ENCODE measurements around the gene ZNF488. TPM values are rescaled to one million over a fixed set of nuclear protein-coding genes. Genes with fewer than 3 reads are reported as not detected.

The ZNF488 gene
- total RNA-seq, 2 donors from 2014 or later: not detected

Other genes starting within 250 kb of the ZNF488 start
- gene GDF10, start 84.1 kb downstream of the ZNF488 start, total RNA-seq: not detected
- gene GDF2, start 61.8 kb downstream of the ZNF488 start, total RNA-seq: not detected
- not detected for gene RBP3, start 35.9 kb downstream of the ZNF488 start, total RNA-seq
- gene ANXA8, start 99.8 kb upstream of the ZNF488 start, total RNA-seq: not detected
- gene FAM25G, start 107.4 kb upstream of the ZNF488 start, total RNA-seq: not detected
- 1 to 10 TPM; 5.1 to 5.3 TPM for gene AGAP9, start 139.3 kb upstream of the ZNF488 start, total RNA-seq